IMR-90 (cell line): ENCODE results near the gene XDH. TPM values are rescaled to one million over a fixed set of nuclear protein-coding genes. Genes with fewer than 3 reads are reported as not detected.

Experiments
- ATAC-seq: fragments of 200-7000 bp; cut with Tn5 transposase; 2 replicates; pipeline ENCODE4 v1.9.1; 2020; ENCODE audit warnings: low read depth, mild to moderate bottlenecking, moderate library complexity
- BruUV-seq: library from RNA; stranded (reverse); fragments of 400-500 nt; replicated peaks from 2 replicates; lab custom pipeline; 2021; lab: Mats Ljungman, UMichigan
- CTCF ChIA-PET: fragments of 300-600 bp; formaldehyde crosslinking; extraction: SDS; loops from one replicate; lab custom pipeline; 2021; ENCODE audit warnings: antibody characterized with exemption; lab: Yijun Ruan, JAX
- POLR2A ChIA-PET: fragments of 300-600 bp; sonication (Branson Sonifier 250); formaldehyde crosslinking; loops from one replicate; lab custom pipeline; 2022; ENCODE audit warnings: antibody characterized with exemption; ENCODE audit not compliant: unreplicated experiment; lab: Charles Lee
- DNase-seq: peaks from one replicate; pipeline ENCODE4 v3.0.0; 2013
- H2AFZ ChIP-seq: replicated peaks from 2 replicates; pipeline ENCODE3; 2013; ENCODE audit warnings: low read length, mild to moderate bottlenecking; ENCODE audit not compliant: poor library complexity
- H2AK5ac ChIP-seq: 2 replicates; pipeline ENCODE4 v1.6.1; 2013; ENCODE audit warnings: low read depth, low read length, inconsistent platforms
- H2AK9ac ChIP-seq: replicated peaks from 2 replicates; pipeline ENCODE3; 2013; ENCODE audit warnings: mild to moderate bottlenecking, low read depth, low read length, moderate library complexity; ENCODE audit not compliant: poor library complexity
- H2BK120ac ChIP-seq: 2 replicates; pipeline ENCODE4 v1.6.1; 2013; ENCODE audit warnings: low read depth, low read length, inconsistent platforms
- H2BK15ac ChIP-seq: 3 replicates; pipeline ENCODE4 v1.6.1; 2013; ENCODE audit warnings: low read depth, low read length, inconsistent platforms
- H2BK20ac ChIP-seq: 2 replicates; pipeline ENCODE4 v1.6.1; 2013; ENCODE audit warnings: low read depth, mild to moderate bottlenecking, inconsistent platforms, low read length, moderate library complexity
- H2BK5ac ChIP-seq: 2 replicates; pipeline ENCODE4 v1.6.1; 2013; ENCODE audit warnings: mild to moderate bottlenecking, low read depth, low read length, inconsistent platforms; ENCODE audit not compliant: poor library complexity, severe bottlenecking
- H3K14ac ChIP-seq: replicated peaks from 2 replicates; pipeline ENCODE4 v1.6.1; 2013; ENCODE audit warnings: low read depth, low read length, inconsistent platforms
- H3K18ac ChIP-seq: 2 replicates; pipeline ENCODE4 v1.6.1; 2013; ENCODE audit warnings: low read depth, low read length, control low read depth
- H3K23ac ChIP-seq: 2 replicates; pipeline ENCODE4 v1.6.1; 2013; ENCODE audit warnings: low read depth, low read length, inconsistent platforms
- H3K27ac ChIP-seq: 2 replicates; pipeline ENCODE4 v1.5.1; 2013; ENCODE audit warnings: mild to moderate bottlenecking, control low read depth, low read length; ENCODE audit not compliant: insufficient read depth
- H3K27me3 ChIP-seq: 2 replicates; pipeline ENCODE4 v1.6.1; 2013; ENCODE audit warnings: low read length; ENCODE audit not compliant: control insufficient read depth, insufficient read depth
- H3K36me3 ChIP-seq: 2 replicates; pipeline ENCODE4 v1.6.1; 2013; ENCODE audit warnings: low read length, mixed read lengths; ENCODE audit not compliant: control insufficient read depth, insufficient read depth
- H3K4ac ChIP-seq: 2 replicates; pipeline ENCODE4 v1.6.1; 2013; ENCODE audit warnings: low read depth, low read length, inconsistent platforms
- H3K4me1 ChIP-seq: 2 replicates; pipeline ENCODE4 v1.6.1; 2013; ENCODE audit warnings: low read length, mixed read lengths; ENCODE audit not compliant: control insufficient read depth, insufficient read depth
- H3K4me2 ChIP-seq: 2 replicates; pipeline ENCODE4 v1.6.1; 2013; ENCODE audit warnings: low read depth, mild to moderate bottlenecking, control low read depth, low read length, moderate library complexity
- H3K4me3 ChIP-seq: 2 replicates; pipeline ENCODE4 v1.5.1; 2013; ENCODE audit warnings: low read depth, mild to moderate bottlenecking, control low read depth, low read length, moderate library complexity; ENCODE audit not compliant: insufficient read depth
- H3K56ac ChIP-seq: 2 replicates; pipeline ENCODE4 v1.6.1; 2013; ENCODE audit warnings: low read length, inconsistent platforms; ENCODE audit not compliant: insufficient read depth; ENCODE audit errors: extremely low read depth
- H3K79me1 ChIP-seq, 2 experiments: 2 replicates each; pipeline ENCODE4 v1.6.1; 2013; ENCODE audit warnings: low read length in 2 of 2, inconsistent platforms in 1 of 2, low read depth in 1 of 2
- H3K9ac ChIP-seq: 2 replicates; pipeline ENCODE4 v1.6.1; 2013; ENCODE audit warnings: low read depth, low read length, control low read depth
- H3K9me1 ChIP-seq: 2 replicates; pipeline ENCODE4 v1.6.1; 2013; ENCODE audit warnings: low read length, inconsistent platforms; ENCODE audit not compliant: insufficient read depth
- H3K9me3 ChIP-seq: 2 replicates; pipeline ENCODE4 v1.6.1; 2013; ENCODE audit warnings: low read length; ENCODE audit not compliant: control insufficient read depth, insufficient read depth
- H4K20me1 ChIP-seq: 2 replicates; pipeline ENCODE4 v1.6.1; 2013; ENCODE audit warnings: low read length, inconsistent platforms; ENCODE audit not compliant: insufficient read depth
- H4K5ac ChIP-seq: 2 replicates; pipeline ENCODE4 v1.6.1; 2013; ENCODE audit warnings: mild to moderate bottlenecking, low read depth, low read length, control low read depth
- H4K8ac ChIP-seq, 2 experiments: 2 replicates each; pipeline ENCODE4 v1.6.1; 2013; ENCODE audit warnings: low read depth in 2 of 2, low read length in 2 of 2, control low read depth in 1 of 2, inconsistent platforms in 1 of 2
- H4K91ac ChIP-seq: 2 replicates; pipeline ENCODE4 v1.6.1; 2013; ENCODE audit warnings: low read depth, low read length, inconsistent platforms; ENCODE audit not compliant: insufficient read depth
- BHLHE40 ChIP-seq: fragments of 150-350 bp; IDR thresholded peaks from 2 replicates; pipeline ENCODE4 v1.6.1; 2016; ENCODE audit warnings: mild to moderate bottlenecking, low read depth, low read length
- CEBPB ChIP-seq: IDR thresholded peaks from 2 replicates; pipeline ENCODE4 v1.6.1; 2012; ENCODE audit warnings: low read depth, low read length, improper control_type of control experiment
- CHD1 ChIP-seq: IDR thresholded peaks from 2 replicates; pipeline ENCODE4 v1.6.1; 2012; ENCODE audit warnings: low read depth, low read length, improper control_type of control experiment
- FOS ChIP-seq: fragments of 150-350 bp; IDR thresholded peaks from 2 replicates; pipeline ENCODE4 v1.6.1; 2016; ENCODE audit warnings: low read depth, low read length
- MAFK ChIP-seq: IDR thresholded peaks from 2 replicates; pipeline ENCODE4 v1.6.1; 2012; ENCODE audit warnings: low read depth, low read length, improper control_type of control experiment
- RAD21 ChIP-seq: IDR thresholded peaks from 2 replicates; pipeline ENCODE4 v1.6.1; 2012; ENCODE audit warnings: low read length, improper control_type of control experiment
- RFX5 ChIP-seq: IDR thresholded peaks from 2 replicates; pipeline ENCODE4 v1.8.0; 2012; ENCODE audit warnings: low read depth, mild to moderate bottlenecking, low read length, moderate library complexity
- dilution Hi-C: fragments of 300-500 bp; cut with HindIII; formaldehyde crosslinking; loops from one replicate; pipeline ENCODE4 v1.14.3; 2018; ENCODE audit warnings: low sequenced_read_pairs; ENCODE audit not compliant: unreplicated experiment
- in situ Hi-C: fragments of 300-500 bp; cut with MboI; formaldehyde crosslinking; loops from 3 replicates; pipeline ENCODE4 v1.14.3; 2019; ENCODE audit warnings: low sequenced_read_pairs, inconsistent platforms, mixed read lengths
- intact Hi-C: fragments of 100-400 bp; cut with micrococcal nuclease; formaldehyde crosslinking; loops from 2 replicates; pipeline ENCODE4 v1.10.0; 2022
- polyA plus RNA-seq, 3 experiments: library from polyadenylated mRNA; depleted of rRNA; stranded (reverse); fragments of >200 nt; gene quantifications; 2 replicates each; pipeline ENCODE4 v1.2.3, GENCODE V29; 2012; ENCODE audit warnings: low replicate concordance in 1 of 3
- total RNA-seq: library from RNA; depleted of rRNA; stranded (reverse); fragments of >200 nt; gene quantifications from 2 replicates; pipeline ENCODE4 v1.2.3, GENCODE V29; 2012
- TF ChIP-seq, protein P1 (sequence below): fragments of 150-350 bp; IDR thresholded peaks from 2 replicates; pipeline ENCODE4 v1.6.1; 2017; ENCODE audit warnings: mild to moderate bottlenecking, antibody characterized with exemption, low read length, low read depth
- TF ChIP-seq, protein P2 (sequence below): fragments of 150-350 bp; IDR thresholded peaks from 2 replicates; pipeline ENCODE4 v1.6.1; 2016; ENCODE audit warnings: low read depth, mild to moderate bottlenecking, low read length, moderate library complexity, borderline replicate concordance

Gene XDH
- total and polyA plus RNA-seq, 2 of the 4 experiments (the other 2 are of a cell fraction), result 0.46 to 1.1 TPM

DNA sequence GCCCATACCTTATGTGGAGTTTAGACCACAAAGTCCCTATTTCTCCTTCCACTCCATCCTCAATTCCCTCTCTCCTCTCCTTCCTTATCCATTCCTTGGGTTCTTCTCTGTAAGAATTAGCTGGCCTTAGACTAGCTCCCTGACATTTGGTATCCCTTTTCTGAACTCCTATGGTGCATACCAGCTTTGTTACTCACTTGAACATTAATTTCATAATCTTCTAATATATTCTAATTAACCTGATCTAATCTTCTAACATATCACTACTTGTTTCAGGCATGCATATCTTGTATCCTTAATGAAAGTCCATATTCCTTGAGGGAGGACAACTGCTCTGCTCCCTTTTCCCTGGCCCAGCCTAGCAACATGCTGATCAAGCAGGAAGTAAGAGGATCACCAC lies 114.2 kb downstream of the XDH start:
- H4K20me1 ChIP-seq, result no peaks in the 10 kb centered on the region
- H3K36me3 ChIP-seq, result no peaks in the 10 kb centered on the region
- H3K4me1 ChIP-seq, result peaks cover 20% of the 10 kb centered on the region
- no peak overlapping the region for H2BK20ac ChIP-seq
- no peak overlapping the region for H3K23ac ChIP-seq
- dilution Hi-C loops (no loop called here), in situ Hi-C loops (no loop called here), intact Hi-C loops (no loop called here)
- H3K27me3 ChIP-seq, result no peaks in the 10 kb centered on the region
- H3K18ac ChIP-seq, result no peak overlapping the region
- H2BK5ac ChIP-seq, result no peak overlapping the region
- ChIA-PET POLR2A (no interaction called here), CTCF (no interaction called here)
- no peak overlapping the region for H3K4me2 ChIP-seq
- H3K9me1 ChIP-seq, result 0 out of 2 replicates have a peak, but pooled peaks cover 2% of the 10 kb centered on the region
- H3K4me3 ChIP-seq, result no peak overlapping the region
- H4K91ac ChIP-seq, result no peak overlapping the region
- no peak for DNase-seq
- no peak overlapping the region for H3K56ac ChIP-seq
- no peaks in the 10 kb centered on the region for H3K79me1 ChIP-seq
- H3K27ac ChIP-seq, result no peak overlapping the region
- H2AK5ac ChIP-seq, result no peak overlapping the region
- H3K4ac ChIP-seq, result no peak overlapping the region
- ATAC-seq, result no peak
- no peaks in the 10 kb centered on the region for H3K9me3 ChIP-seq
- H3K9ac ChIP-seq, result no peak overlapping the region
- no peak overlapping the region for H4K5ac ChIP-seq
- H2AFZ ChIP-seq, result no peak overlapping the region
- no peak for TF ChIP-seq RFX5
- no peak for TF ChIP-seq BHLHE40
- TF ChIP-seq CEBPB, result no peak
- TF ChIP-seq FOS, result no peak
- no peak for TF ChIP-seq CHD1
- TF ChIP-seq, protein P1, sequence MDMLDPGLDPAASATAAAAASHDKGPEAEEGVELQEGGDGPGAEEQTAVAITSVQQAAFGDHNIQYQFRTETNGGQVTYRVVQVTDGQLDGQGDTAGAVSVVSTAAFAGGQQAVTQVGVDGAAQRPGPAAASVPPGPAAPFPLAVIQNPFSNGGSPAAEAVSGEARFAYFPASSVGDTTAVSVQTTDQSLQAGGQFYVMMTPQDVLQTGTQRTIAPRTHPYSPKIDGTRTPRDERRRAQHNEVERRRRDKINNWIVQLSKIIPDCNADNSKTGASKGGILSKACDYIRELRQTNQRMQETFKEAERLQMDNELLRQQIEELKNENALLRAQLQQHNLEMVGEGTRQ, result no peak
- TF ChIP-seq, protein P2, sequence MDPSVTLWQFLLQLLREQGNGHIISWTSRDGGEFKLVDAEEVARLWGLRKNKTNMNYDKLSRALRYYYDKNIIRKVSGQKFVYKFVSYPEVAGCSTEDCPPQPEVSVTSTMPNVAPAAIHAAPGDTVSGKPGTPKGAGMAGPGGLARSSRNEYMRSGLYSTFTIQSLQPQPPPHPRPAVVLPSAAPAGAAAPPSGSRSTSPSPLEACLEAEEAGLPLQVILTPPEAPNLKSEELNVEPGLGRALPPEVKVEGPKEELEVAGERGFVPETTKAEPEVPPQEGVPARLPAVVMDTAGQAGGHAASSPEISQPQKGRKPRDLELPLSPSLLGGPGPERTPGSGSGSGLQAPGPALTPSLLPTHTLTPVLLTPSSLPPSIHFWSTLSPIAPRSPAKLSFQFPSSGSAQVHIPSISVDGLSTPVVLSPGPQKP, result no peak
- TF ChIP-seq RAD21, result no peak
- TF ChIP-seq MAFK, result no peak
- BruUV-seq, result no TSS peak
- H2BK15ac ChIP-seq, result no peak overlapping the region
- H2AK9ac ChIP-seq, result no peak overlapping the region
- H3K14ac ChIP-seq, result no peak overlapping the region
- no peak overlapping the region for H4K8ac ChIP-seq
- no peak overlapping the region for H2BK120ac ChIP-seq
